DND-41 (cell line): ENCODE results near the gene COA8.

Experiments used
- ATAC-seq: fragments of 200-7000 bp; cut with Tn5 transposase; 3 replicates; pipeline ENCODE4 v1.9.1; 2021; ENCODE audit warnings: low read depth; ENCODE audit not compliant: insufficient read depth
- DNase-seq: peaks from one replicate; pipeline ENCODE4 v3.0.0-alpha.2; 2020
- H2AFZ ChIP-seq: 2 replicates; pipeline ENCODE4 v1.6.0; 2012; ENCODE audit warnings: low read depth, low read length
- H3K27ac ChIP-seq: 2 replicates; pipeline ENCODE4 v1.5.1; 2012; ENCODE audit warnings: low read length, inconsistent platforms
- H3K27me3 ChIP-seq: fragments of 200-600 bp; sonication (generic); 2 replicates; pipeline ENCODE4 v1.6.0; 2012; ENCODE audit warnings: low read length, mild to moderate bottlenecking, inconsistent platforms; ENCODE audit not compliant: insufficient read depth, poor library complexity
- H3K36me3 ChIP-seq: 2 replicates; pipeline ENCODE4 v1.5.1; 2012; ENCODE audit warnings: low read length, inconsistent platforms; ENCODE audit not compliant: insufficient read depth
- H3K4me1 ChIP-seq: 2 replicates; pipeline ENCODE4 v1.5.1; 2012; ENCODE audit warnings: mild to moderate bottlenecking, low read length; ENCODE audit not compliant: insufficient read depth
- H3K4me2 ChIP-seq: 2 replicates; pipeline ENCODE4 v1.6.0; 2012; ENCODE audit warnings: mild to moderate bottlenecking, moderate library complexity, low read length, inconsistent platforms; ENCODE audit not compliant: insufficient read depth
- H3K4me3 ChIP-seq, 2 experiments: fragments of 200-600 bp in 1 of 2; shearing (Covaris generic) in 1 of 2; 2 replicates each; pipeline ENCODE4 v1.5.1; 2012 to 2016; ENCODE audit warnings: inconsistent platforms in 2 of 2, low read length in 2 of 2, mild to moderate bottlenecking in 2 of 2, low read depth in 1 of 2, moderate library complexity in 1 of 2
- H3K79me2 ChIP-seq: 2 replicates; pipeline ENCODE4 v1.6.0; 2012; ENCODE audit warnings: low read length, inconsistent platforms; ENCODE audit not compliant: insufficient read depth
- H3K9ac ChIP-seq: 2 replicates; pipeline ENCODE4 v1.6.0; 2012; ENCODE audit warnings: low read depth, mild to moderate bottlenecking, inconsistent platforms, low read length, moderate library complexity
- H3K9me3 ChIP-seq: 2 replicates; pipeline ENCODE4 v1.5.1; 2012; ENCODE audit warnings: low read length, moderate library complexity, mild to moderate bottlenecking, inconsistent platforms; ENCODE audit not compliant: insufficient read depth, severe bottlenecking
- H4K20me1 ChIP-seq: 2 replicates; pipeline ENCODE4 v1.6.0; 2012; ENCODE audit warnings: low read length; ENCODE audit not compliant: insufficient read depth
- CTCF ChIP-seq: IDR thresholded peaks from 2 replicates; pipeline ENCODE4 v1.5.1; 2012; ENCODE audit warnings: borderline replicate concordance, low read length, moderate library complexity, mild to moderate bottlenecking; ENCODE audit not compliant: poor library complexity, severe bottlenecking; ENCODE audit errors: extremely low read depth
- EZH2 ChIP-seq: IDR thresholded peaks from 3 replicates; pipeline ENCODE4 v1.6.1; 2012; ENCODE audit warnings: borderline replicate concordance, low read depth, mild to moderate bottlenecking, moderate library complexity, low read length, inconsistent platforms; ENCODE audit not compliant: severe bottlenecking

The COA8 gene

GRCh38 chr14:103519043-103519836 is 43.5 kb upstream of the COA8 start:
- no peak overlapping the region for H3K4me3 ChIP-seq
- no peak for ATAC-seq

GRCh38 chr14:103519837-103520212 is 42.9 kb upstream of the COA8 start:
- Histone ChIP-seq H3K4me2 (no peak overlapping the region), H3K4me3 (no peak overlapping the region), H3K27me3 (no peaks in the 10 kb centered on the region), H2AFZ (no peak overlapping the region; the same call in 1 of the 2 replicates), H4K20me1 (0 out of 2 replicates have a peak, but pooled peaks cover 8% of the 10 kb centered on the region), H3K27ac (no peak overlapping the region), H3K4me1 (peaks cover 8% of the 10 kb centered on the region; the same call in 1 of the 2 replicates), H3K79me2 (no peaks in the 10 kb centered on the region), H3K9me3 (no peaks in the 10 kb centered on the region), H3K9ac (no peak overlapping the region), H3K36me3 (no peaks in the 10 kb centered on the region)
- ATAC-seq (no peak), DNase-seq (no peak)
- TF ChIP-seq EZH2 = no peak

More at GRCh38 chr14:103519043-103519836, 43.5 kb upstream of the COA8 start:
- Histone ChIP-seq H3K27me3 (no peaks in the 10 kb centered on the region), H3K27ac (no peak overlapping the region), H3K36me3 (no peaks in the 10 kb centered on the region), H3K4me2 (no peak overlapping the region), H3K4me1 (peaks cover 8% of the 10 kb centered on the region; the same call in 1 of the 2 replicates), H3K9me3 (no peaks in the 10 kb centered on the region), H3K79me2 (no peaks in the 10 kb centered on the region), H2AFZ (no peak overlapping the region), H4K20me1 (0 out of 2 replicates have a peak, but pooled peaks cover 10% of the 10 kb centered on the region), H3K9ac (no peak overlapping the region; the same call in 1 of the 2 replicates)
- no peak for DNase-seq
- no peak for TF ChIP-seq EZH2
- no peak for TF ChIP-seq CTCF

GRCh38 chr14:103520269-103520656 is 42.5 kb upstream of the COA8 start:
- Histone ChIP-seq H3K27ac (no peak overlapping the region), H3K4me1 (peaks cover 8% of the 10 kb centered on the region; the same call in 1 of the 2 replicates), H3K4me3 (0 out of 4 replicates have a peak overlapping the region, but pooled peaks of 1 of the 2 experiments have one; percentile 60), H3K27me3 (no peaks in the 10 kb centered on the region), H3K9me3 (no peaks in the 10 kb centered on the region), H3K79me2 (no peaks in the 10 kb centered on the region), H3K9ac (no peak overlapping the region; the same call in 1 of the 2 replicates), H3K36me3 (no peaks in the 10 kb centered on the region), H2AFZ (no peak overlapping the region), H4K20me1 (0 out of 2 replicates have a peak, but pooled peaks cover 4% of the 10 kb centered on the region), H3K4me2 (0 out of 2 replicates have a peak overlapping the region, but pooled peaks have one; percentile 73)
- TF ChIP-seq CTCF (no peak), EZH2 (no peak)
- no peak for ATAC-seq
- DNase-seq = no peak
